DND-41 (cell line): ENCODE results near the gene KLF1.
"Not testable (repeated sequence)": the region's sequence is repeated elsewhere in the genome, so short reads cannot be mapped to it uniquely, and the experiment has no call there.

Experiments
- CTCF ChIP-seq: IDR thresholded peaks from 2 replicates; pipeline ENCODE4 v1.5.1; 2012; ENCODE audit warnings: borderline replicate concordance, low read length, moderate library complexity, mild to moderate bottlenecking; ENCODE audit not compliant: poor library complexity, severe bottlenecking; ENCODE audit errors: extremely low read depth
- EZH2 ChIP-seq: IDR thresholded peaks from 3 replicates; pipeline ENCODE4 v1.6.1; 2012; ENCODE audit warnings: borderline replicate concordance, low read depth, mild to moderate bottlenecking, moderate library complexity, low read length, inconsistent platforms; ENCODE audit not compliant: severe bottlenecking

- TF ChIP-seq CTCF, EZH2: not testable (repeated sequence)
Measured at GRCh38 chr19:12890299-12890786, 3.3 kb upstream of the KLF1 start.
